ENCODE data around the gene CEMP1.

GRCh38 chr16:2529061-2529931 lies 1.9 kb downstream of the CEMP1 start:
- TF ChIP-seq CTCF (IDR thresholded peaks at IDR 0.05) (no peak), POLR2A (IDR thresholded peaks at IDR 0.05) (no peak), EP300 (IDR thresholded peaks at IDR 0.05) (no peak), POLR2AphosphoS5 (IDR thresholded peaks at IDR 0.05) (no peak)

All from gastroesophageal sphincter (tissue), 3 donors.